DMS53 (cell line): ENCODE results near the gene ADAMTS12.
"Not testable (repeated sequence)": the region's sequence is repeated elsewhere in the genome, so short reads cannot be mapped to it uniquely, and the experiment has no call there.

Experiments used
- DNase-seq: peaks from one replicate; lab custom pipeline; 2025; lab: John Stamatoyannopoulos, UW

Gene ADAMTS12

DNA sequence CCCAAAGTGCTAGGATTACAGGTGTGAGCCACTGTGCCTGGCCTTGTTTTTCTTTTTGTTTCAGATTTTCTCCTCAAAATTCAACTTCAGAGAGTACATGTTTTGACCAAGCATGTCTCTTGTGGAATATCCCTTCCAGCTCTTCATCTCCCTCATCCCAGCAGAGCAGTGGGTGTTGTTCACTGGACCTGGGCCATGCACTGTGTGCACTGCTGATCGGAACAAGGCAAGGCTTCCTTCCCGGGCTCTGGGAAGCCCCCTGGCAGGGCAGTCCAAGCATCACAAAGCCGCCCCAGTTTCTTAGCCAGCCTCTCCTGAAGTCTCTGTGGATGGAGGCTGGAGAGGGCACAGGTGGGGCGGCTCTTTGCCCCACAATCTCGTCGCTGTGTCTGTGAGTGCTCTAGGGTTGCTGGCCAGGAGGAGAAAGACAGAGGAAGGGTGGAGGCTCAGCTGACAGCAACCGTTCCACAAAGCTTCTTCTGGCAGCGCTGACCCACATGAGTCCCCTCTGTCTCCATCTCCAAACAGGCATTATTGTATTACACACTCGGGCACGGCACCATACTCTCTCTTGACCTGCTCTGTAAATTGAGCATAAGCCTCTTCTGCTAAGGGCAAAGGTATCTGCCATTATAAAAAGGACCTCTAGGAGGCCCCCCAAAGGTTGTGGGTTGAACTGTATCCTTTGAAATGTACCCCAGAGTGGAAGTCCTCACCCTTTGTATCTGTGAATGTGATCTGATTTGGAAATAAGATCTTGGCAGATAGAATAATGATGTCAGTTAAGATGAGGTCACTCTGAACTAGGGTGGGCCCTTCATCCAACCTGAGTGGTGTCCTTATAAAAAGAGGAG, 361.4 kb downstream of the ADAMTS12 start:
- DNase-seq: no peak

DNA sequence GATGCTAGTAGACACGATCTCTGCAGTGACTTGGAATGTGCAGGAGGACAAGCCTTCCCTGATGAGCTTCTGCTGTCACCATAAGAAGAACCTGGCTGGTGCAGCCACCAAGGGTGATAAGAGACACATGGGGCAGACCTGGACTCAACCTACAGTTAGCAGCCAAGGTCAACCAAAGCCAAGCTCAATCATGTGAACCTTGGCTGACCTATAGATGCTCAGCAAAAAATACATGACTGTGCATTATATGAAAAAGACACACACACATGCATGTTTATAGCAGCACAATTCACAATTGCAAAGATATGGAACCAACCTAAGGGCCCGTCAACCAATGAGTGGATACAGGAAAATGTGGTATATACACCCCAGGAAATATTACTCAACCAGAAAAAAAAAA, 364.1 kb downstream of the ADAMTS12 start:
- no peak for DNase-seq

DNA sequence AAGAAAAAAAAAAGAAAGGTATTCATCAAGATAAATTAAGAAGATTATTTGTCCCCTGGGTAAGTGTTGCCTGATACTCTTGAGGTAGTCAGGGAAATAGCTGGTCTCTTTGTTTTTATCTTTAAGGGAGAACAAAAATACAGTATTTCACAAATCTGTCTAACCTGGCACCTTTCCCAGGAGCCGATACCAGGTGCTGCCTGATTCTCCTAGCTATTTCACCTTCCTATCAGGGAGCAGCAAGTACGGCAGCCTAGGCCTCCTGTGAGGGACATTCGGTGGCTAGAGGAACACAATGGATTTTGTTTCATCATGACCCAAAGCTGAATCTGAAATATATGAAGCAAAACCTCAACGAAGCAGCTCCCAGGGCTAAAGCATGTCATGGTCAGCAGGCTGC, 365.0 kb downstream of the ADAMTS12 start:
- no peak for DNase-seq

GRCh38 chr5:33524476-33524875, 367.3 kb downstream of the ADAMTS12 start:
- DNase-seq: no peak

GRCh38 chr5:33523208-33523771, 368.5 kb downstream of the ADAMTS12 start:
- no peak for DNase-seq

GRCh38 chr5:33516421-33516820, 375.4 kb downstream of the ADAMTS12 start:
- DNase-seq: no peak

- DNase-seq: not testable (repeated sequence)
Measured at GRCh38 chr5:33515366-33515765, 376.4 kb downstream of the ADAMTS12 start.

- DNase-seq: no peak
Measured at GRCh38 chr5:33513462-33514185, 378.2 kb downstream of the ADAMTS12 start.

DNA sequence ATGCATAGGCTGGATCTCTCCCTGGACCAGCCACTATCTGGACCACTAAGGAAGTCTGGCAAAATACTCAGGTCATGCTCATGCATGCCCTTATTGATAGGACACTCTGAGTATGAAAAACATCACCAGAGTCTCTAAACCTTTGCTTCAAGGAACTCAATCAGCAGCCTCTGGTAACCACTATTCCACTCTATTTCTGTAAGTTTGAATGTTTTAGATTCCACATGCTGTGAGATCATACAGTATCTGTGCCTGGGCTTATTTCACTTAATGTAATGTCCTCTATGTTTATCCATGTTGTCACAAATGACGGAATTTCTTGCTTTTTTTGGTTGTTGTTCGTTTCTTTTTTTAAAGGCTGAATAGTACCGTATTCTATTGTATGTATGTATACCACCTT, 382.8 kb downstream of the ADAMTS12 start:
- DNase-seq: no peak

DNA sequence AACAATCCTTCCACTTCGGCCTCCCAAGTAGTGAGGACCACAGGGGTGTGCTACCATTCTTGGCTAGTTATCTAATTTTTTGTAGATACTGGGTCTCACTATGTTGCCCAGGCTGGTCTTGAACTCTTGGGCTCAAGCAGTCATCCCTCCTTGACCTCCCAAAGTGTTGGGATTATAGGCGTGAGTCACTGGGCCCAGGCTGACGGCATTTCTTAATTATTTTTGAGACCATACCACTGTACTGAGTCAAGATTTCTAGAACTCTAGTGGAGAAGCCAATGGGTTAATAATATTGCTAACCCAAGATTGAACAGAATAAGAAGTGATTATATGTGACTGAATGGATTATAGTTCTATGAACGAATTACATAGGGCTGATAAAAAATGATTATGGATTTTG, 384.4 kb downstream of the ADAMTS12 start:
- DNase-seq: no peak

GRCh38 chr5:33504570-33504969, 387.2 kb downstream of the ADAMTS12 start:
- DNase-seq: no peak

DNA sequence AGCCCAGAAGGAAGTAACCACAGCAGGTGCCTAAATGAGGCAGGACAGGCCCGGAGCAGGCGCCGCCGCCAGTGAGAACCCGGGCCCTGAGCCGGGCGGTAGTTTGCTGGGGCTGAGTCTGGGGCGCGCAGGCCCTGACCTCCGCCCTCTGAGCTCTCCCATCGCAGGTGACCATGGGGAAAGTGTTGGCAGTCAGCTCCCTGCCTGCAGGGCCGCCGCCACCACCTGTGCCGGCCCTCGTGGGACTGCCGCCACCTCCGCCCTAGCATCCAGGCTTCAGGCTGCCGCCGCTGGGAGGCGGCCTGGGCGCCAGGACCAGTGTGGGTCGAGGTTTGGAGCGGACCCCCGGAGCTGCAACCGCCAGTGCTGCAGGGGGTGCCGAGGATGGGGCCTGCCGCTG, 389.9 kb downstream of the ADAMTS12 start:
- DNase-seq: no peak

DNA sequence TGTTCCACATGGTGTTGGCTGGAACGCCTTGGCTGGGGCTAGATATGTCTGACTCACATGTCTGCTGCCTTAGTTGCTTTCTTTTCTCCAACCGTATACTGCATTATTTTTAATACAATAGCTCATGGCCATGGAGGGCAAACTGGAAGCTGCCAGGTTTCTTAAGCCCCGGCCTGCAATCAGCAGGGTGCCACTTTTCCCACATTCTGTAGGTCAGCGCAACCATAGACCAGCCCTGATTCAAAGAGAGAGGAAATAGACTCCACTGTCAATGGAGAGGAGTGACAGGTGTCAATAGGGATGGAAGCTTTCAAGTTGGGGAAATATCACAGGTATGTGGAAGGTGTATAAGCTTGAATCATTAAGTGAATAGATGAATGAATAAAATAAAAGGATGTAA, 390.5 kb downstream of the ADAMTS12 start:
- DNase-seq: no peak

DNA sequence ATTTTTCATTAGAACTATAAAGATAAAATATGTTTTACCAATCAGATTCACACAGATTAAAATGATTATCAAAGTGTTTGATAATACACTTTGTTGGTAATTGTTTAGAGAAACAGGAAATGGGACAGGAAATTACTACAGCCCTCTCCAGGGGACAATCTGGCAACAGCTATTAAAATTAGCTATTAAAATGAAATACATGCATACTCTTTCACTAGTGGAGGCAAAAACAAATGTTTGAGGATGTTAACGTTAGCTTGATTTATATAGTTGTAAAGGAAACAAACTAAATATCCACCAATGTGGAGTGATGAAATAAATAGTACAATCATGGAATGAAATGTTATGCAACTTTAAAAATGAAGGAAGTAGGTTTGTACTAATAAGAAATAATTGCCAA, 397.3 kb downstream of the ADAMTS12 start:
- DNase-seq: no peak

DNA sequence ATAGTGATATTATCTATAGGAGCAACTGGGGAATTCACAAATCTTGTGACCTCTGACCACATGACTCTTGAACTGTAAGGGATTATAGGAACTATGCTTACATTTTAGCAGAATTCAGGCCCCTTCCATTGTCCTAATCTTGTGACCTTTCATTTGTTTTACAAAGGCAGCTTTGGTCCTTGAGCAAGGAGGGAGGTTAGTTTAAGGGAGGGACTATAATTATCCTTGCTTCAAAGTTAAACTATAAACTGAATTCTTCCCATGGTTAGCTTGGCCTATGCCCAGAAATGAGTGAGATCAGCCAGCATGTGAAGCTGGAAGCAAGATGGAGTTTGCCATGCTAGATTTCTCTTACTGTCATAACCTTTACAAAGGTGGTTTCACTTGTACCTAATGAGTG, 399.8 kb downstream of the ADAMTS12 start:
- no peak for DNase-seq

GRCh38 chr5:33490071-33490665, 401.6 kb downstream of the ADAMTS12 start:
- no peak for DNase-seq

DNA sequence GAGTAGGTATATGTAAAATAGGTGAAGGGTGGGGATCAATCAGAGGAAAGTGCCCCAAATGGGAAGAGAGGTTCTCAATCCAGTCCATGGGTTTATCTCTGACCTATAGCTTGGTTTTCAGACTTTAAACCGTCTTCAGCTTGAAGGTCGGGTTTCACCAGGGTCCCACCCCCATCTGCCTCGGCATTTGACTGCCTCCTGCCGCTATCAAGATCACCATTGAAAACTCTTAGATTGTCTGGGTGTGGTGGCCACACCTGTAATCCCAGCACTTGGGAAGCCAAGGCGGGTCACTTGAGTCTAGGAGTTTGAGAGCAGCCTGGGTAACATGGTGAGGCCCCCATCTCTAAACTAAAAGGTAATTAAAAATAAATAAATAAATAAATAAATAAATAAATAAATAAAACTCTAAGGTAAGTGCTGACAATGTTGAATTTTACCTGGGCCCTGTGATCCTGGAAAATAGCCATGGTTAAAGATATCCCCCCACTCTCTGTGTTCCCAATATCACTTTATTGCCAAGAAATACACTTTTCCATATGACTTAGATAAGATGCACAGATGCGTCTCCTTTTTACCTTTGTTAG, 402.2 kb downstream of the ADAMTS12 start:
- DNase-seq: no peak

- no peak for DNase-seq
Measured at GRCh38 chr5:33488558-33489355, 403.0 kb downstream of the ADAMTS12 start.

DNA sequence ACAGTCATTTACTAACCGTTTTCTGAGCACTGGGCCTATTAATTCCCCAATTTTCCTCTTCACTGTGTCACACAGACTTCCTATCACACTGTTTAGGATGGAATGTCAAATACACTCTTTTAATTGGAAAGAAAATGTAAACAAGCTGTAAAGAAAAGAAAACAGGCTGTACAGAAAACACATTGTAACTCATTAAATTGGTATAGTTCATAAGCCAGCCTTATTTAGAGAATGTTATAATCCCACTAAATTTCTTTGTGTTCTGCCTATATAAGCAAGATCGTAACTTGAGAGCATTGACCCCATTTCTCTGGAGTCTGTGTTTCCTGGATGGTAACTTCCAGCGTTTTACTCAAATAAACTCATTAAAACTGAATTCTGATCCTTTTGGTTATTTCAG, 404.6 kb downstream of the ADAMTS12 start:
- DNase-seq: no peak

GRCh38 chr5:33482335-33482734, 409.5 kb downstream of the ADAMTS12 start:
- DNase-seq: no peak

- no peak for DNase-seq
Measured at GRCh38 chr5:33480876-33481275, 410.9 kb downstream of the ADAMTS12 start.
